Gastrocnemius medialis (tissue), 4 donors: ENCODE results near the gene HNRNPUL1. TPM values are rescaled to one million over a fixed set of nuclear protein-coding genes. Genes with fewer than 3 reads are reported as not detected.

Source experiments
- ATAC-seq, 2 donors: fragments of 150-250 bp; one replicate each; pipeline ENCODE4 v1.9.1; 2016
- DNase-seq, 2 donors: peaks; one replicate each; pipeline ENCODE4 v3.0.0-alpha.2; 2019
- H3K27ac ChIP-seq, 4 donors: fragments of 200-600 bp; sonication (generic); 1 replicate in 1 of 4; 2 replicates in 3 of 4; pipeline ENCODE4 v1.5.1; 2016 to 2018; ENCODE audit warnings: mild to moderate bottlenecking in 2 of 4, moderate library complexity in 1 of 4
- H3K27me3 ChIP-seq, 3 donors: fragments of 200-600 bp; sonication (generic) in 2 of 3; 1 replicate in 1 of 3; 2 replicates in 2 of 3; pipeline versions ENCODE4 v1.5.1 to v1.6.0; 2016 to 2019; ENCODE audit warnings: mild to moderate bottlenecking in 1 of 3, moderate library complexity in 1 of 3
- H3K36me3 ChIP-seq, 2 donors: fragments of 200-600 bp; sonication (generic) in 1 of 2; one replicate each; pipeline ENCODE4 v1.5.1; 2017 to 2018
- H3K4me1 ChIP-seq, 2 donors: fragments of 200-600 bp; sonication (generic) in 1 of 2; one replicate each; pipeline ENCODE4 v1.5.1; 2016 to 2017; ENCODE audit warnings: mild to moderate bottlenecking in 2 of 2
- H3K4me3 ChIP-seq, 4 donors: fragments of 200-600 bp; sonication (generic) in 3 of 4; 1 replicate in 1 of 4; 2 replicates in 3 of 4; pipeline ENCODE4 v1.5.1; 2016 to 2019; ENCODE audit warnings: mild to moderate bottlenecking in 2 of 4
- H3K9me3 ChIP-seq, 3 donors: fragments of 200-600 bp; sonication (generic) in 2 of 3; 1 replicate in 1 of 3; 2 replicates in 2 of 3; pipeline ENCODE4 v1.5.1; 2016 to 2019
- CTCF ChIP-seq, 5 experiments: fragments of 450-650 bp in 3 of 5; fragments of 200-600 bp in 2 of 5; sonication (generic) in 2 of 5; IDR thresholded peaks in 4 of 5; conservative IDR thresholded peaks in 1 of 5; 1 replicate in 4 of 5; 2 replicates in 1 of 5; pipeline ENCODE4 v1.5.1; 2016 to 2019; ENCODE audit warnings: antibody characterized with exemption in 5 of 5, mild to moderate bottlenecking in 3 of 5, moderate library complexity in 3 of 5
- POLR2A ChIP-seq, 2 donors: fragments of 450-650 bp; IDR thresholded peaks; one replicate each; pipeline ENCODE4 v1.6.1; 2017; ENCODE audit warnings: antibody characterized with exemption in 2 of 2, mild to moderate bottlenecking in 2 of 2, moderate library complexity in 2 of 2
- in situ Hi-C, 4 donors: fragments of 200-750 bp; cut with MboI; loops; one replicate each; pipeline versions ENCODE4 v1.15.0 to v1.8.0; 2017; ENCODE audit warnings: low sequenced_read_pairs in 4 of 4
- intact Hi-C: fragments of 100-400 bp; cut with DNase I; formaldehyde crosslinking; loops from one replicate; pipeline ENCODE4 v1.15.1; 2023; ENCODE audit warnings: low total_unique reads
- total RNA-seq, 4 donors: library from RNA; depleted of rRNA; stranded (reverse); fragments of >200 nt; gene quantifications; one replicate each; pipeline versions ENCODE4 v1.1.0 to v1.2.3, GENCODE V29; 2016

Gene HNRNPUL1
- total RNA-seq, 4 donors from 2014 or later: 49.5 to 101 (median 92.4) TPM

- no peak for ATAC-seq
- H3K4me3 ChIP-seq: no peak overlapping the region
- no peak overlapping the region for H3K27ac ChIP-seq
- TF ChIP-seq CTCF (IDR thresholded peaks at IDR 0.05 in 4 of 5, conservative IDR thresholded peaks at IDR 0.05 in 1 of 5): no peak
- no peak for TF ChIP-seq POLR2A (IDR thresholded peaks at IDR 0.05)
- peaks cover 3 to 62% of the 10 kb centered on the region in 2 donors for H3K36me3 ChIP-seq
- in situ Hi-C loops: no loop called here
- H3K9me3 ChIP-seq: no peaks in the 10 kb centered on the region
- peaks cover 20 to 23% of the 10 kb centered on the region in 2 donors for H3K4me1 ChIP-seq
- no peaks in the 10 kb centered on the region for H3K27me3 ChIP-seq
- intact Hi-C loops: no loop called here
- DNase-seq: no peak
These were observed 56.0 kb downstream of the HNRNPUL1 start for GRCh38 chr19:41320185-41320518.

- H3K27me3 ChIP-seq: no peaks in the 10 kb centered on the region
- in situ Hi-C loops: no loop called here
- no peak for ATAC-seq
- no peak for DNase-seq
- H3K27ac ChIP-seq: no peak overlapping the region
- peaks cover 3 to 59% of the 10 kb centered on the region in 2 donors for H3K36me3 ChIP-seq
- intact Hi-C loops: no loop called here
- peaks cover 24 to 27% of the 10 kb centered on the region in 2 donors for H3K4me1 ChIP-seq
- no peak overlapping the region for H3K4me3 ChIP-seq
- TF ChIP-seq CTCF (IDR thresholded peaks at IDR 0.05 in 4 of 5, conservative IDR thresholded peaks at IDR 0.05 in 1 of 5): no peak
- no peak for TF ChIP-seq POLR2A (IDR thresholded peaks at IDR 0.05)
- no peaks in the 10 kb centered on the region for H3K9me3 ChIP-seq
These were observed 56.4 kb downstream of the HNRNPUL1 start for GRCh38 chr19:41320568-41320967.

GRCh38 chr19:41321204-41321599, 57.0 kb downstream of the HNRNPUL1 start:
- DNase-seq (no peak), ATAC-seq (no peak)
- H3K27me3 ChIP-seq: no peaks in the 10 kb centered on the region
- TF ChIP-seq POLR2A (IDR thresholded peaks at IDR 0.05): no peak
- TF ChIP-seq CTCF (IDR thresholded peaks at IDR 0.05 in 4 of 5, conservative IDR thresholded peaks at IDR 0.05 in 1 of 5): no peak
- H3K9me3 ChIP-seq: no peaks in the 10 kb centered on the region
- no peak overlapping the region for H3K4me3 ChIP-seq
- H3K36me3 ChIP-seq: peaks cover 3 to 52% of the 10 kb centered on the region in 2 donors
- peaks cover 30 to 33% of the 10 kb centered on the region in 2 donors for H3K4me1 ChIP-seq
- intact Hi-C loops: no loop called here
- peak overlapping the region in 3 of 4 donors; percentile 61 to 77 (median 72) for H3K27ac ChIP-seq
- in situ Hi-C loops: no loop called here

- peaks cover 3 to 47% of the 10 kb centered on the region in 2 donors for H3K36me3 ChIP-seq
- no peaks in the 10 kb centered on the region for H3K27me3 ChIP-seq
- DNase-seq (peak in 1 of 2 donors; percentile 46), ATAC-seq (peak in 1 of 2 donors; percentile 41)
- peak overlapping the region; percentile 61 to 77 (median 67) for H3K27ac ChIP-seq
- peak; percentile 51 to 73 (median 62) for TF ChIP-seq CTCF (IDR thresholded peaks at IDR 0.05 in 4 of 5, conservative IDR thresholded peaks at IDR 0.05 in 1 of 5)
- TF ChIP-seq POLR2A (IDR thresholded peaks at IDR 0.05): no peak
- intact Hi-C loops: no loop called here
- no peak overlapping the region for H3K4me3 ChIP-seq
- in situ Hi-C loops: no loop called here
- peaks cover 33 to 39% of the 10 kb centered on the region in 2 donors for H3K4me1 ChIP-seq
- H3K9me3 ChIP-seq: no peaks in the 10 kb centered on the region
These were observed 57.6 kb downstream of the HNRNPUL1 start for GRCh38 chr19:41321600-41322270.
